Right atrium auricular region (tissue), 2 donors: Measurements from ENCODE around the gene LRRN4CL. TPM values are rescaled to one million over a fixed set of nuclear protein-coding genes. Genes with fewer than 3 reads are reported as not detected.
A peak's percentile ranks its signal among the peaks of the same experiment; 100 is the strongest.
"Not testable (repeated sequence)": the region's sequence is repeated elsewhere in the genome, so short reads cannot be mapped to it uniquely, and the experiment has no call there.

Source experiments
- DNase-seq: peaks from one replicate; pipeline ENCODE4 v3.0.0-alpha.2; 2019; ENCODE audit warnings: low spot score
- H3K27ac ChIP-seq, 2 donors: fragments of 200-600 bp; sonication (generic); 1 replicate in 1 of 2; 2 replicates in 1 of 2; pipeline ENCODE4 v1.5.1; 2016 to 2019
- H3K27me3 ChIP-seq, 2 donors: fragments of 200-600 bp; sonication (generic); one replicate each; pipeline versions ENCODE4 v1.5.1 to v1.6.0; 2017 to 2019
- H3K36me3 ChIP-seq: fragments of 200-600 bp; sonication (generic); one replicate; pipeline ENCODE4 v1.5.1; 2016
- H3K4me1 ChIP-seq, 2 donors: fragments of 200-600 bp; sonication (generic); one replicate each; pipeline versions ENCODE4 v1.5.1 to v1.6.0; 2017 to 2019
- H3K4me3 ChIP-seq, 2 donors: fragments of 200-600 bp; sonication (generic); 1 replicate in 1 of 2; 2 replicates in 1 of 2; pipeline ENCODE4 v1.5.1; 2017 to 2019; ENCODE audit warnings: mild to moderate bottlenecking in 1 of 2, moderate library complexity in 1 of 2
- H3K9me3 ChIP-seq, 2 donors: fragments of 200-600 bp; sonication (generic); one replicate each; pipeline ENCODE4 v1.5.1; 2019
- CTCF ChIP-seq, 2 donors: fragments of 200-600 bp; sonication (generic); IDR thresholded peaks; one replicate each; pipeline ENCODE4 v1.5.1; 2019; ENCODE audit warnings: antibody characterized with exemption in 2 of 2
- total RNA-seq, 2 donors: library from RNA; depleted of rRNA; stranded (reverse); fragments of >200 nt; gene quantifications; one replicate each; pipeline ENCODE4 v1.1.0, GENCODE V29; 2016

LRRN4CL gene
- total RNA-seq, 2 donors from 2014 or later = 1.5 to 3.0 TPM

GRCh38 chr11:62677714-62678113, 11.6 kb downstream of the LRRN4CL start:
- H3K36me3 ChIP-seq = peaks cover 21% of the 10 kb centered on the region
- DNase-seq = no peak
- H3K4me1 ChIP-seq = peaks cover 0 to 27% of the 10 kb centered on the region in 2 donors
- H3K27ac ChIP-seq = no peak overlapping the region
- H3K4me3 ChIP-seq = no peak overlapping the region
- no peak for TF ChIP-seq CTCF (IDR thresholded peaks at IDR 0.05)
- no peaks in the 10 kb centered on the region for H3K27me3 ChIP-seq
- no peaks in the 10 kb centered on the region for H3K9me3 ChIP-seq

- peaks cover 0 to 33% of the 10 kb centered on the region in 2 donors for H3K4me1 ChIP-seq
- no peaks in the 10 kb centered on the region for H3K9me3 ChIP-seq
- peaks cover 21% of the 10 kb centered on the region for H3K36me3 ChIP-seq
- H3K27ac ChIP-seq = no peak overlapping the region
- no peak for TF ChIP-seq CTCF (IDR thresholded peaks at IDR 0.05)
- H3K27me3 ChIP-seq = no peaks in the 10 kb centered on the region
- H3K4me3 ChIP-seq = no peak overlapping the region
- no peak for DNase-seq
Observed at GRCh38 chr11:62677156-62677555, 12.2 kb downstream of the LRRN4CL start.

GRCh38 chr11:62676698-62677097, 12.6 kb downstream of the LRRN4CL start:
- no peak for TF ChIP-seq CTCF (IDR thresholded peaks at IDR 0.05)
- Histone ChIP-seq H3K27me3 (no peaks in the 10 kb centered on the region), H3K27ac (no peak overlapping the region), H3K36me3 (peaks cover 21% of the 10 kb centered on the region), H3K4me3 (no peak overlapping the region), H3K4me1 (peaks cover 0 to 34% of the 10 kb centered on the region in 2 donors), H3K9me3 (no peaks in the 10 kb centered on the region)
- no peak for DNase-seq

GRCh38 chr11:62675415-62675814, 13.9 kb downstream of the LRRN4CL start:
- Histone ChIP-seq H3K4me1 (peaks cover 0 to 43% of the 10 kb centered on the region in 2 donors), H3K36me3 (peaks cover 21% of the 10 kb centered on the region)
- not testable (repeated sequence) for H3K27me3 ChIP-seq, H3K4me3 ChIP-seq, DNase-seq, H3K27ac ChIP-seq, H3K9me3 ChIP-seq

GRCh38 chr11:62673196-62673525, 16.2 kb downstream of the LRRN4CL start:
- peaks cover 21% of the 10 kb centered on the region for H3K36me3 ChIP-seq
- H3K4me3 ChIP-seq = no peak overlapping the region
- no peak for DNase-seq
- no peak for TF ChIP-seq CTCF (IDR thresholded peaks at IDR 0.05)
- H3K4me1 ChIP-seq = peaks cover 0 to 32% of the 10 kb centered on the region in 2 donors
- H3K9me3 ChIP-seq = no peaks in the 10 kb centered on the region
- no peak overlapping the region for H3K27ac ChIP-seq
- H3K27me3 ChIP-seq = no peaks in the 10 kb centered on the region

- Histone ChIP-seq H3K4me3 (peak within 1 kb of the TSS; percentile 63 to 79), H3K9me3 (no peaks in the 10 kb centered on the region), H3K27me3 (no peaks in the 10 kb centered on the region), H3K27ac (peak within 1 kb of the TSS; percentile 74 to 83), H3K36me3 (peaks cover 16% of the 10 kb centered on the region), H3K4me1 (peaks cover 0 to 34% of the 10 kb centered on the region in 2 donors)
- peak; percentile 81 for DNase-seq
- peak in 1 of 2 donors; percentile 15 for TF ChIP-seq CTCF (IDR thresholded peaks at IDR 0.05)
Observed at GRCh38 chr11:62671608-62672389, 17.5 kb downstream of the LRRN4CL start, which contains the start of the genes LBHD1 and UQCC3. Gene LBHD1, minus strand, starts transcription at chr11:62672267. Its CDS starts 2,236 bp downstream, at chr11:62670031. Gene UQCC3, plus strand, starts transcription at chr11:62671673. Its CDS starts 73 bp downstream, at chr11:62671746.
